CMK (cell line): ENCODE measurements around the gene RABGGTA.

Source experiments
- DNase-seq: peaks from one replicate; pipeline ENCODE4 v3.0.0-alpha.2; 2010; ENCODE audit warnings: low read depth

The RABGGTA gene

DNA sequence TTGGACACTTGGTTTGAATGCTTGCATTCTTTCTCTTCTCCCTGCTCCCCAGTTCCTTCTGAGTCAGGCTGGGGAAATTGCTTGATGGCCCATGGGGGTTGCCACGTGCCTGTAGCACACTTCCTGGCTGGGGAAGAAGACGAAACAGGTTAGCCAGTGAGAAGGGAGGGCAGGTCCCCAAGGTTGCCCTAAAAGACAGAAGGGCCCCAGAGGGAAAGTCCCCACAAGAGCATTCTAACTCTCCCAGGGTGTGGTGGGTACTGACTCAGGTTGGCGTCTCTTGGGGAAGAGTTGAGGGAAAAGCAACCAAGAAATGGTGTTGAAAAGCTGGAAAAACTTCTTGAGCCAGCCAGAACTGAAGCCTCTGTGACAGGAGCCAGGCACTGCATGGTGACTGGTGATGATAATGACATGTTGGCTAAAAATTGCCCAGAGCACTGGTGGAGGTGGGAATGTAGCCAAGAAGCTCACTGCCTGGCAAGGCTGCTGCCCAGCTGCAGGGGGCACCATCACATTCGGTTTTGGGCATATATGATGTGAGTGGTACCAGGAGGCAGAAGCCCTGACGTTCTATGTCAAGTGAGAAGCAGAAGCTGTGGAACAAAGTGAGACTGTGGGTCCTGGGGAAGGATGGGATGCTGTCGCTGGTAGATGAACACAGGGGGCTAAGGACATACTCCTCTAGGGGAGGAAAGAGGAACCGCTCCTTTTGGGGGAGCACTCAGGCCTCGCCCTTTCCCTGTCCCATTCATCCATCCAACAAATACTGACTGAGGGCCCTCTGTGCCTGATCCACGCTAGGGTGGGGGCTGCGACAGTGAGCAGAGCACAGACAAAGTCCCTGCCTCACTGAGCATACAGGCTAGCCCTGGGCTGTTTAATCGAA lies 8.1 kb upstream of the RABGGTA start:
- no peak for DNase-seq

DNA sequence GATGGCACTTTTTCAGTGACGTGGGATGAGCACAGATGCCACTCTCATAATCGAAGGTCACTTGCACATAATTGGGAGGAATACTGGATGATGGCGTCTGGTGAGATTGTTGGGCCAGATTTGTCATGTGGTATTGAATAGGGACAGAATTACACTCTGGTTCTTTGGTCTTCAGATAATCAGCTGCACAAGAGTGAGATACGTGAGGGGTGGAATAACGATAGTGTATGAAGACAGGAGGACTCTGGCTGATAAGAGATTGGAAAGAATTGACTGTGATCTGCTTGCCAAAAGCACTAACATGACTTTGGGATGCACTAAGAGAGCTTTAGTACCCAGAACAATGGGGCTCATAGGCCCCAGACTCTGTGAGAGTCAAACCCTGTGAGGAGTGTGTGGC lies 7.0 kb upstream of the RABGGTA start:
- DNase-seq: no peak

DNA sequence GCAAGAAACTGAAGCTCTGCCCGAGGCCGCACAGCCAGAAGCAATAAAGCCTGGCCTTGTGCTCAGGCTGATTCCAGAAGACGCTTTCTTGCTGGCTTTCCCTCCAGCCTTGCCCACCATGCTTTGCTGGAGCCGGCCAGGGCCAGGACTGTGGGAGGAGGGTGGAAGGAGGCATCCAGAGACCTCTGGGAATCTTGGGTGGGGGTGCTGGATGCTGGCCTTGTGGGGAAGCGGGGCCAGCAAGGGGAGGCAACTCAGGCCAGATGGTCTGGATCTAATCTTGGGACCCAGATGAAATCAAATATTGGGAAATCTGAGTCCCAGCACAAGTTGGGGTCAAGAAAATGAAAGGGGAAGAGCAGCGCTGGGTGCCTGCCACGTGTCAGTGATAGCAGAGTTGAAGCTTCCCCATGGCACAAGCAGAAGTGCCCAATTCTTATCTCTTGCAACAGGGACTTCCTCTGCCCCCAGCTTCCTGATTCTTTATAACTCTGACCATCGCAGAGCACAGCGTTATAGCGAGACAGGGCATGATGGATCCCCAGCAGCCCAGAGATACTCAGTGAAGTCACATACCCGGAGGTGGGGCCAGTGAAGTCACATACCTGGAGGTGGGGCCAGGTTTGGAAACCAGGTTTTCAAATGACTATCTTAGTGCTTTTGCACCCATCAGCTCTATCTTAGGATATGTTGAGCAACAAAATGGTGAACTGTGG lies 6.4 kb upstream of the RABGGTA start:
- peak; percentile 85 for DNase-seq

DNA sequence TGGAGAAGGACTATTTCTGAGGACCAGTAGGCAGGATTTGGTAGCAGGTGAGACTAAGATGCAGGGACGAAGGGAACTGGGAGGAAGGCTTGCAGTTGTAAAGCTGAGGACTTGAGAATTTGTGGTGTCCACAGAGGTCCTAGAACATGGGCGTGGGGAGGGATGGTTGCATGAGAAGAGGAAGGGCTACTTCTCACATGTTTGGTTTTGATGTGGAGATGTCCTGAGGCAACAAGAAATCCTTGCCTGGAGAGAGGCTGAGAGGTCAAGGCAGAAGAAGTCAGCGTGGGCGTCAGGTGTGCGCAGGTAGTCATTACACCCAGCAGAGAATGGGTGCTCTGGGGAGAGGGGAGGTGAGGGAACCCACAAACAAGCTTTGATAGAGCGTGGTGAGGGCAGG lies 5.7 kb upstream of the RABGGTA start:
- DNase-seq: no peak

DNA sequence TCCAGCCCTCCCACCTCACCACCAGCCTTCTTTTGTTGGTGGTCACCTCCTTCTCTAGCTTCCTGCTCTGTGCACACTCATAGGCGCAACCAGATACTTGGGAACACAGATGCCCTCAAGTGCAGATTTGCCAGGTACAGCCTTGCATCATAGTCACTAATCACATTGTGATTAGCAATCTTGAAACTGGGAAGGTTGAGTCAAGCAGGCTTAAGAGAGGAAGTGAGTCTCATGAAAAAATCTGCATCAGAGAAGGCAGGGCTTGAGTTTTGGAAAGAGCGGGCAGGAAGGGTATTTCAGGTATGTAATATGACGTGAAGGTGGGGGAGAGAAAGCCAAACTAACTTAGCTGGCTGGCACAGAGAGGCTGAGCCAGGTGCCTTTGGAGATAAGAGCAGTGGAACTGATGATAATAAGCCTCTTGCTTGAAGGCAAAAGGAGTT lies 2.7 kb upstream of the RABGGTA start:
- DNase-seq: no peak

DNA sequence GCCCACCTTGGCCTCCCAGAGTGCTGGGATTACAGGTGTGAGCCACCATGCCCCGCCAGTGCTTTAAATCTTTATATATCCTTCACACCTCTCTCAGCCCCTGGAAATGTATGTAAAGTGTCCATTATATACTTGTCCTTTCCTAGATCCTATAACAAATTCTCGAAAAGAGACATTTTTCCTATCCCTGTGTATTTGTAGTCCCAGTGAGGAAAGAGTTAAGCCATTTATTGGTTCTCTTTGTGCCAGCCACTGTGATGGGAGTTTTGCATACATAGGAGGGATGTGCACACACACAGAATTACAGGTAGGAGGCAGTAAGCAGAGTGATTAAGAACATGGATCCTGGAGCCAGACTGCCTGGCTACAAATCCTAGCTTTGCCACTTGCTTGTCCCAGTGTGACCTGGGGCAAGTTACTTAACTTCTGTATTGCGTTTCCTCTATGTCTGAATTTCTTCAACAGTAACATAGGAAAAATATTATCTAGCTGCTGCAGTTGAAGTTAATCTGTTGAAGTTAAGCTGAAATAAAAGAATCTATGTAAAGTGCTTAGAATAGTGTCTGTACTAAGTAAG lies 2.1 kb upstream of the RABGGTA start:
- no peak for DNase-seq

DNA sequence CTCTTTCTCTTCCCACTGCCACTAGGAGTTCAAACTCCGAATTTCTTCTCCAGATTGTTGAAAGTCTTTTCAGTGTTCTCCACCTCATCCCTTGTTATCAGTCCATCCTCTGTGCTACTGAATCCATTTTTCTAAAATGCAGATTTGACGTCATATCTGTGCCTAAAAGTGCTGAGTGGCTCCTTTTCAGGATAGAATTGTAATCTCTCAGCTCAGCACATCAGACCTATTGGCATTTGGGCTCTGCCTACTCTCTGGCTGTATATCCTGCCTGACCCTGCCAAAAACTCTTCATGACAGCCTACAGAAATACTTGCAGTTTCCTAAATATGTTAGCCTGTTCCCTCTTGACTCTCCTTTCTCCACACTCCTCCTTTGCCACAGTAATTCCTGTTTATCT lies 1.1 kb upstream of the RABGGTA start:
- DNase-seq: no peak

DNA sequence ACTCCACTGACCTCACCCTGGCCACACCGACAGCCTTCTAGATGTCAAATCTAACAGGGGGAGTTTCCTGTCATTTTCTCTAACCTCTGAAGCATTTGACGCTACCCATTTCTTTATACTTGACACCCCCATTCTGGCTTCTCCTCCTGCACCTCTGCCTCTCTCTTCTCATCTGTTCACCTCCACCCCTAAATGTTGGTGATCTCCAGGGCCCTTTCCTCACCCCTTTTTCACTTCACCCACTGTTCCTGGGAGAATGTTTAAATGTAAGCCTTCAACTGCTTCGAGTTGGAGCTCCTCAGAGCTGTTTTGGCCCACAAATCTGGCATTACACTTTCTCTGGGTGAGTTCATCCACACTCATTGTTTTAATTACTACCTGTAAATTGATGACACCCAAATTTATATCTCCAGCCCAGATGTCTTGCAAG lies 452 bp upstream of the RABGGTA start:
- no peak for DNase-seq

DNA sequence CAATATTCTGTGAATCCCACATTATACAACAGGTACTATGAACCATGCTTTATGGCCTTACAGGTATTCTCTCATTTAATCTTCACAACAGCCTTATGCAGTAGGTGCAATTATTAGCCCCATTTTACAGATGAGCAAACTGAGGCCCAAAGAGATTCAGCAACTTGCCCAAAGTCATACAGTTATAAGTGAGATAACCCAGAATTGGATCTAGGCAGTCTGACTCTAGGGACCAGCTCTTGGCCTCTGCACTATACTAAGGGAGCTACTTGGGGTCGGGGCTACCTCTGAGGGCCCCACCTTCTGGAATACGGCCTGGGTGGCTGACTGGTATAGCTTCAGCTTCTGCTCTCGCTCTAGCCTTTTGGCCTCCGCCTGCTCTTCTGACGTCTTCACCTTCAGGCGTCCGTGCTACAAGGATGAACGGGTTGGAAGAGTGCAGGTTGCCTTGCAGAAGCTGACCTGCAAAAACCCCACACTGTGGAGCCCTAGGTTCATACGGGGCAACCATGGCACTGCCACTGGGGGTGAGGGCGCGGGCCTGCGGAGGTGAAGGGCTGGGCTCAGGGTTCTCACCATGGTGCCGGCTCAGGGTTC lies 762 bp downstream of the RABGGTA start:
- DNase-seq: no peak

DNA sequence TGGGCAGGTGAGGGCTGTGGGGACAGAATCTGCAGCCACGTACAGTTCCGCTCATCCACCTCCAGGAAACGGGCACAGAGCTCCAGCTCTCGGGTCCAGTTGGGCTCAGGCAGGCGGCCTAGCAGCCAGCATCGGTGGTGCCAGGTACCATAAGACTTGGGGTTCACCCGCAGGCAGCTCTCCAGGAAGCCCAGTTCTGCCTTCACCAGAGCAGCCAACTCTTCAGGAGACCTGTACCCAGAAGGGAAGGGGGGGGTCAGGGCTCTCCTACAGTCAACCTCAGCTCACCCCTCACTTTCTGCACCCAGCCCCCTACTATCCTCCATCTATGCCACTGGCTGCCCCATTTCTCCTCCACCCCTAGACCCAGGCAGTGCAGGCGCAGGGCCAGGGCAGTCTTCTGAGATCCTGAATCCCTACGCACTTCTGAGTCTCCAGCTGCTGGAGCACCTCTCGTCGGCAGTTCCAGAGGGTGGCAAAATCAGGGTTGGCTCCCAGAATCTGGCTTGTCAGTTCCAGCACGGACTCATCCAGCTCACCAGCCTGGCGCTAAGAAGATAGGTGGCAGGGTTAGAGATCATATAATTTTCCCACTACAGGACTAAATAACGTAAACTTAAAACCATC lies 1.4 kb downstream of the RABGGTA start:
- DNase-seq: no peak

DNA sequence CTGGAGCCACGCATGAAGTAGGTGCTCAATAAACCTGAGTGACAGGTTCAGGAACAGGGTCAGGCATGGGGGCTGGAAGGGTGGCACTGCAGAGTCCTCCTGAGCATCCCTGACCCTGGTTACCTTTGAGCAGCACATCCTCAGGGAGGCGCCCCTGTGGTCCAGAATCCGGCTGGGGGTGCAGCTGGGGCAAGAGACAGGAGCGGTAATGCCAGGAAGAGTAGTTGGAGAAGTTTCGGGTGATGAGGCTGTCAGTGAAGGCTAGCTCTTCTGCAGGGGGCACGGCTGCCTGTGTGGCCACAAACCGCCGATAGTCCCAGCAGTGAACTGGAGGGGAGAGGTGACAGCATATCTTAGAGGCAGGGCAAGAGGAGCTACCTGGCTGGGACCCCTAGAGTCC lies 2.0 kb downstream of the RABGGTA start:
- no peak for DNase-seq

DNA sequence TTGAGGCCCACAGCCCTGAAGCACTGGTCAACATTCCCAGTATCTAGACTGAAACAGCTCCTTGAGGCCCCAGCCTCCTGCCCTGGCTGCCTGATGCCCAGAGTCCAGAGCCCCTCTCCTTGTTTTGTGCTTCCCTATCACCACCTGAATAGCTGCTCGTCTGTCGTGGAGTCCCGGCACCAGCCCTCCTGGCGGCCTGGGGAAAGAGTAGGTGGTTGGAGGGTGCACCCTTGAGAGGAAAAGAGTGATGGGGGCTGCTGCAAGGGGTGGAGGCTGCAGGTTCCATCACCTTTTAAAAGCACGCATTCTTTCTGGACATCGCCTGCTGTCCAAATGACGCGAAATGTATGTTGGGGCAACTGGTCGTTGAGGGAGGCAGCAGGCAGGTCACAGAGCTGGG lies 3.2 kb downstream of the RABGGTA start:
- DNase-seq: no peak

DNA sequence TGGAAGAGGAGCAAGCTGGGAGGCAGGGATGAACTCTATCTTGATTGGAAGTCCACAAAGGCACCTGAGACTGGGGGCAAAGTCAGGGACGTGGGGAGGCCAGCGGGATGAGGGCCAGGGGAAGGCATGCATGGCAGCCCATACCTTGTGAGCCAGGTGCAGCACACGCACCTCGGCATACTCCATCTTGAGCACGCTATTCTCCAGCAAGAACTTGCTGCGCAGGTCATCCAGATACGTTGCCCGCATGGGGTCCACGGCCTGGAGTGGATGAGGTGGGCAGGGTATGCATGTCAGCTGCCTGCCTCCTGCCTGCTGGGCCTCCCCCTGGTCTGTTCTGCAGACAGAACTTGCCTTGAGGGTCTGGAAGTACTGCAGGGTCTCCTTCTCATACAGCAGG lies 3.9 kb downstream of the RABGGTA start:
- no peak for DNase-seq

DNA sequence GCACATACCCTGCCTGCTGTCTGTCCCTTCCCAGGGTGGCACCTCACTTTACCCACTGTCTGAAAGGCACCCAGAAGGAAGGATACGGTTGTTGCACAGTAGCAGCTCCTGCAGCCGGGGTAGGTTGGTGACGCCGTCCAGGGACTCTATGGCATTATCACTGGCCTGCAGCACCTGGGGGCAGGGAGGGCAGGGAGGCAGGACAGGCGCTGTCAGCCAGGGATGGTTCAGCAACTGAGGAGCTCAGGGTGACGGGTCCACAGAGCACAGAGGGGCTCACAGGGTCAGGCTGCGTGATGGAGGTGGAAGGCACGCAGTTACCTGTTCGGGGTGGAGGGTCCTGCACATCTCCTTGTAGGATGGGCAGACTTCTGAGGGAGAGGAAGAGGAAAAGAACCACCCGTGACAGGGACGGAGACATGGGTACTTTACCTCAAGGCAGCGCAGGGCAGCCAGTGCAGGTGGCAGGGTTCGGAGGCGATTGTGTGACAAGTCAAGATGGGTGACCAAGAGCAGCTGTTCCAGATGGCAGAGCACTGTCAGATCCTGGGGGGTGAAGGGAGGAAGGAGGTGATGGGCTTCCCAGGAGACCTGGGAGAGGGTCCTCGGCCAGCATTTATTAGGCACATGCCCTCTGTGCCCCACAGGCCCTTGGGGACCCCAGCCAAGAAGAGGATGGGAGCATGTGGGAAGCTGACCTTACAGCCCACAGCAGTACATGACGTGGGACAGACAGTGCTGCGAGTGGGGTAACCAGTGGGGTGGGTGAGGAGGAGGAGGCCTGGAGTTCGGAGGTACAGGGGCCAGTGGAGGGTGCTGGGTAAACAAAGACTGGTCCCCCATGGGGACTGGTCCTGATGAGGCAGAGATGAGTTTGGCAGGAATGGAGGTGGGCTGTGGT lies 4.8 kb downstream of the RABGGTA start:
- no peak for DNase-seq

DNA sequence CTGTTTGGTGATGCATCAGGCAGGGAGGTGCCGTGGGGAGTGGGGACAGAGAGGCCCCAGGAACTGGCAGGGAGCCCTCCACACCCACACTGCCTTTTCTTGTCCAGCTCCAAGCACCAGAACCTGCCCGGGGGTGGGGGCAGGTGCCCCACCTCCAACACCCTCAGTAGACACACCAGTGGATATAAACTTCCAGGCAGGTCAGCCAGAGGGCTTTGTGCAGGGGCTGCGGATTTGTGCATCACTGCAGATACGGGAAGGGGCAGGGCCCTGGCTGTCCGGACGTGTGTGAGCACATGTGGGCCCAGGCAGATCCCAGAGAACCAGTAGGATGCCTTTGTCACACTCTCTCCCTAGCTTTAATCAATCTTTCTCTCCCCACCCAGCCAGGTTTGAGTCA lies 7.1 kb downstream of the RABGGTA start:
- DNase-seq: no peak

DNA sequence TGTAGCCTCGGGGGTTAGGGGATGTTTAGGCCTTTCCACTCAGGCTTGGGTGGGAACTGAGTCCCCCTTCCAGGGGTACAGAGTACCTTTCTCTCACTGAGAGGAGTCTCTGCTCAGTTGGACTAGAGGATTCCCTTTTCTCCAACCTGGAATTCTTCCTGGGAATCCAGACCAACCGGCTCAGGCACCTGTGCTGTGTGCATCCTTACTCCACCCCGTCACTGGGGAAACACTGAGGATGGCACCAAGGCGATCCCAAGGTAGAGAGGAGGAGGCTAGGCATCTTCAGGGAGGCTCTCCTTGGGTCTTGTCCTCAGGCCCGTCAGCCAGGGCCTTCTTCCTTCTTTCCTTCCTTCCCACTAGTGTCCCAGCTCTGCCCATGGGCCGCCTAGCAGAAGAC lies 7.5 kb downstream of the RABGGTA start:
- DNase-seq: no peak

DNA sequence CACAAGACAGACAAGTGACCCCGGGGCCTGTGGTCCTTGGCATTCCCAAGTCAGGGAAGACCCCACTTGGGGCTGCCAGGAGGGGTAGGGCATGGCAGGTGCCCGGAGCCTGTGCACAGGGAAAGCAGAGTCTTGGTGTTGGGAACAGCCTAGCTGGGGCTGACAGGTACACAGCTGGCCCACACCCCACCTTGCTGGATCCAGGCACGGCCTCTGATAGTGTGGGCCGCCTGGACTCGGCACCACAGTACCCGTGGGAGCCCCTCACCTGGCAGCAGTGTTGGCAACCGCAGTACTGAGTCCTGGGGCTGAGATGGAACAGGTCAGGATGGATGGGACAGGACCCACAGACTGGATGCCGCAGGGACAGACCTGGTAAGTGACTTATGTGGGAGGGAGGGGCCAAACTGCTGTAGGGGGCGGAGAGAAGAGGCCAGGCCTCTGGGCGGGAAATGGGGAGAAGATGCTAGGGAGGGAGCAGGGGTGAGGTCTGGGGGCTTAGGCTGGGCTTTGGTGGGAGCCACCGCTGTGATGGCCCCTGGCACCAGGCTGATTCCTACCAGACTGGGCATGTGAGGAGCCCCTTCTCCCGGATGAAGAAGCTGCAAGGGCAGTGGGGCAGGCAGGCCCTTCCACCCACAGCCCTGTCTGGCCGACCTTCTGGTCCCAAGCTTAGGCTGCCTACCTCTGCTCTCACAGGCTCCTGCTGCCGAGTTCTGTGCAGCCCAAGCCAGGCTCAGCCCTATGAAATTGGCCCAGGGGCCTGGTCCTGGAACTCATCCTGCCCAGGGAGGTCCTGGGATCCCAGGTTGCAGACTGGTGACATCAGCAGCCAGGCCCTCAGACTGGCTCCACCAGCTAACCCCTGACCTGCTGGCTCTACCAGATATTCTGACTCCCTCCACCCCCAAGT lies 8.3 kb downstream of the RABGGTA start, which contains the start of gene TGM1:
TSS of gene TGM1 (minus strand) at position 357 of the 913 bp plus-strand sequence. CDS start 825 bp downstream, outside the sequence.
- DNase-seq: no peak

DNA sequence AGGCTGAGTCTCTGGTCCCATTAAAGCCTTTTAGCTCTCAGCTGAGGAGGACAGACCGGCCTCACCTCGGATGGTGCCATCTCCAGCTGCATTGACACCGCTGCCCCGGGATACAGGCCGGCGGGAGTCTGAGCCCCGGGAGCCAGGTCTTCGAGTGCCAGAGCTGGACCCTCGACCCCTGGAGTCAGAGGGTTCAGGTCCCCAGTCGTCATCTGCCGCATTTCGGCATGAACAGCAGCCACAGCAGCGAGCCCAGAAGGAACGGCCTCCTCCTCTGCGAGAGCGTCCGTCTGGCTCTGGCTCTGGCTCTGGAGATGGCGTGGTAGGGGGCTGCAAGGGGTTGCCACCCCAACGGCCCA lies 9.4 kb downstream of the RABGGTA start:
- DNase-seq: no peak

DNA sequence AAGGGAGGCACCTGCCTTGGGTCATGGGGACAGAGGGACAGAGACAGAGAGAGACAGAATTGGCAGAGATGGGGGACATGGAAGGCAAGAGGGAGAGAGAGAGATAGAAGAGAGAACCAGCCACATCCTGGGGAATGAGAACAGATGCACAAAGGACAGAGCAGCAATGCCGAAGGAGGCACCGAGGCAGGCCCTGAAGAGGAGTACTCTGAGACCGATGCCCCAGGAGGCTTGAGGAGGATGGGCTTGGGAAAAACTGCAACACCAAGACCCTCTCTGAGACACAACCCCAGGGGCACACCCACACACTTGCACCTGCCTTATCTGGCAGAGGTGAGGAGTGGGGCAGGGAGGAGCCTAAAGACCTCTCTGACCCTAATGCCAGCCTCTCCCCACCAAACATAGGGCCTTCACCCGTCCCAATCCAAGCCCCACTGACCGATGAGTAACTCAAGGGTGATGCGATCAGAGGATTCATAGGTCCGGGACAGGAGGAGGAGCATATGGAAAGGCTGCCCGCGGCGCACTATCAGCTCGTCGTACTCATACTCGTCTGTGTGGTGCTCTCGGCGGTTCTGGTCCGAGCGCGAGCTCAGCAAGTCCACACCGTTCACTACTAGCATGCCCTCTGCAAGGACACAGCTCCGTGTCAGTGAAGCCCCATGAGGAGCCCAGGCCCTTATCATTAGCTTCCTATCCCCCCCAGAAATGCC lies 10.0 kb downstream of the RABGGTA start:
- no peak for DNase-seq
